OCI-LY1 (cell line): ENCODE results near the gene ARPP21.

Experiments
- H2AFZ ChIP-seq: fragments of 200-600 bp; sonication (generic), shearing (Covaris generic); 2 replicates; pipeline ENCODE4 v1.6.0; 2014; ENCODE audit warnings: antibody characterized with exemption, mild to moderate bottlenecking, low read length
- H3F3A ChIP-seq: fragments of 200-600 bp; sonication (generic), shearing (Covaris generic); 2 replicates; pipeline ENCODE4 v1.6.0; 2014; ENCODE audit warnings: mild to moderate bottlenecking, antibody characterized with exemption, low read length, moderate library complexity; ENCODE audit not compliant: insufficient read depth
- H3K27ac ChIP-seq: fragments of 200-600 bp; sonication (generic); 2 replicates; pipeline ENCODE4 v1.5.1; 2014; ENCODE audit warnings: low read length, mixed run types, mild to moderate bottlenecking, low read depth; ENCODE audit not compliant: poor library complexity, severe bottlenecking
- H3K27me3 ChIP-seq: fragments of 200-600 bp; sonication (generic); 2 replicates; pipeline ENCODE4 v1.6.0; 2014; ENCODE audit warnings: antibody characterized with exemption, mild to moderate bottlenecking, low read length, moderate library complexity; ENCODE audit not compliant: insufficient read depth
- H3K36me3 ChIP-seq: fragments of 200-600 bp; sonication (generic); 2 replicates; pipeline ENCODE4 v1.6.1; 2014; ENCODE audit warnings: mild to moderate bottlenecking, antibody characterized with exemption, low read length, moderate library complexity, mixed read lengths; ENCODE audit not compliant: insufficient read depth
- H3K4me1 ChIP-seq: fragments of 200-600 bp; sonication (generic); 2 replicates; pipeline ENCODE4 v1.5.1; 2014; ENCODE audit warnings: mild to moderate bottlenecking, low read length, moderate library complexity; ENCODE audit not compliant: insufficient read depth, severe bottlenecking
- H3K4me2 ChIP-seq: fragments of 200-600 bp; sonication (generic), shearing (Covaris generic); 2 replicates; pipeline ENCODE4 v1.6.1; 2014; ENCODE audit warnings: low read length
- H3K4me3 ChIP-seq: fragments of 200-600 bp; sonication (generic); 2 replicates; pipeline ENCODE4 v1.5.1; 2014; ENCODE audit warnings: low read length, low read depth, mild to moderate bottlenecking, mixed read lengths; ENCODE audit not compliant: poor library complexity, severe bottlenecking
- H3K79me2 ChIP-seq: fragments of 200-600 bp; shearing (Covaris generic); 2 replicates; pipeline ENCODE4 v1.6.1; 2016; ENCODE audit warnings: mixed run types, low read length, mixed read lengths; ENCODE audit not compliant: insufficient read depth
- H3K9ac ChIP-seq: fragments of 200-600 bp; sonication (generic), shearing (Covaris generic); 2 replicates; pipeline ENCODE4 v1.6.1; 2014; ENCODE audit warnings: mild to moderate bottlenecking, low read length, mixed read lengths
- H3K9me2 ChIP-seq: fragments of 200-600 bp; sonication (generic), shearing (Covaris generic); 2 replicates; pipeline ENCODE4 v1.6.1; 2014; ENCODE audit warnings: low read depth, mild to moderate bottlenecking, low read length, mixed read lengths
- H3K9me3 ChIP-seq: fragments of 200-600 bp; shearing (Covaris generic); 2 replicates; pipeline ENCODE4 v1.6.1; 2014; ENCODE audit warnings: low read length, mixed read lengths
- H4K20me1 ChIP-seq: fragments of 200-600 bp; sonication (generic), shearing (Covaris generic); 2 replicates; pipeline ENCODE4 v1.6.0; 2016; ENCODE audit warnings: mild to moderate bottlenecking, low read length; ENCODE audit not compliant: insufficient read depth
- CTCF ChIP-seq: fragments of 200-600 bp; sonication (generic), shearing (Covaris generic); IDR thresholded peaks from 2 replicates; pipeline ENCODE4 v1.5.1; 2017; ENCODE audit warnings: mild to moderate bottlenecking, antibody characterized with exemption, low read length, moderate library complexity, mixed read lengths
- EZH2 ChIP-seq: fragments of 200-600 bp; sonication (generic), shearing (Covaris generic); IDR thresholded peaks from 2 replicates; pipeline ENCODE4 v1.8.0; 2017; ENCODE audit warnings: borderline replicate concordance, mixed run types, mild to moderate bottlenecking, antibody characterized with exemption, low read length, moderate library complexity, mixed read lengths

The ARPP21 gene

GRCh38 chr3:35739964-35740527 lies 100.7 kb downstream of the ARPP21 start:
- Histone ChIP-seq H3K36me3 (peaks cover 98% of the 10 kb centered on the region), H3K79me2 (no peaks in the 10 kb centered on the region), H4K20me1 (no peaks in the 10 kb centered on the region), H3K4me1 (peaks cover 26% of the 10 kb centered on the region), H3K27me3 (no peaks in the 10 kb centered on the region), H2AFZ (no peak overlapping the region), H3K4me3 (no peak overlapping the region), H3K9me2 (no peaks in the 10 kb centered on the region), H3K9me3 (no peaks in the 10 kb centered on the region), H3K9ac (no peak overlapping the region), H3F3A (no peaks in the 10 kb centered on the region), H3K27ac (no peak overlapping the region), H3K4me2 (no peak overlapping the region)
- no peak for TF ChIP-seq EZH2
- TF ChIP-seq CTCF = no peak

- no peak overlapping the region for H3K9ac ChIP-seq
- no peaks in the 10 kb centered on the region for H3K9me3 ChIP-seq
- H3K27ac ChIP-seq = no peak overlapping the region
- no peak overlapping the region for H3K4me3 ChIP-seq
- H3K36me3 ChIP-seq = peaks cover 89% of the 10 kb centered on the region
- no peak for TF ChIP-seq EZH2
- no peak for TF ChIP-seq CTCF
- H3K4me1 ChIP-seq = peaks cover 24% of the 10 kb centered on the region
- H3F3A ChIP-seq = no peaks in the 10 kb centered on the region
- H3K27me3 ChIP-seq = no peaks in the 10 kb centered on the region
- no peaks in the 10 kb centered on the region for H3K79me2 ChIP-seq
- H4K20me1 ChIP-seq = no peaks in the 10 kb centered on the region
- no peak overlapping the region for H2AFZ ChIP-seq
- H3K9me2 ChIP-seq = no peaks in the 10 kb centered on the region
- H3K4me2 ChIP-seq = no peak overlapping the region
Observed at GRCh38 chr3:35743218-35743617, 103.9 kb downstream of the ARPP21 start.

- Histone ChIP-seq H3K36me3 (peaks cover 84% of the 10 kb centered on the region), H3K27me3 (no peaks in the 10 kb centered on the region), H3K4me1 (peaks cover 12% of the 10 kb centered on the region), H3K9me3 (no peaks in the 10 kb centered on the region), H3F3A (no peaks in the 10 kb centered on the region), H3K9ac (no peak overlapping the region), H3K79me2 (no peaks in the 10 kb centered on the region), H3K4me3 (no peak overlapping the region), H3K9me2 (no peaks in the 10 kb centered on the region), H4K20me1 (no peaks in the 10 kb centered on the region), H2AFZ (no peak overlapping the region), H3K4me2 (no peak overlapping the region), H3K27ac (no peak overlapping the region)
- no peak for TF ChIP-seq EZH2
- no peak for TF ChIP-seq CTCF
Observed at GRCh38 chr3:35744419-35744818, 105.1 kb downstream of the ARPP21 start.
